Measurements from ENCODE around the gene MACROH2A1. TPM values are rescaled to one million over a fixed set of nuclear protein-coding genes. Genes with fewer than 3 reads are reported as not detected.

Gene MACROH2A1
- total and polyA plus RNA-seq, 2 of the 4 experiments (the other 2 are of a cell fraction): 122 to 126 TPM

DNA sequence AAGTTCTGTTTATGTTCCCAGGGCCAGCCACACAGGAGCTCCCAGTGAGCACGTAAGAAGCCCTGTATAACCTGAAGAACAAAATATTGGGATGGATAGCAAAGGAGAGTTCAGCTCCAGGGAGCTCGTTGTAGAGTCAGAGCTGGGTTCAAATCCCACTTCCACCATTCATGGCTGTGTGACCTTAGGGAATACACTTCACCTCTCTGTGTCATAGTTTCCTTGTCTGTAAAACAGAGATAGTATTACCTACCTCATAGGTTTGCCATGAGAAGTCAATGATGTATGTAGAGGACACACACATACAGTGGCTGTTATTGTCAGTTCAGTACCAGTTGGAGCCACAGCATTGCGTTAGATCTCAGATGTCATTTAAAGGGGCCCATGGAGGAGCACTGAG, 67.4 kb downstream of the MACROH2A1 start:
- peak overlapping the region; percentile 63 for H2BK120ac ChIP-seq (ENCODE audit: low read depth, low read length)
- DNase-seq: peak; percentile 42
- no peak overlapping the region; the same call in 1 of the 2 replicates for H3K23ac ChIP-seq (ENCODE audit: low read depth, low read length)

More for the DNA sequence above, 67.4 kb downstream of the MACROH2A1 start:
- intact Hi-C loops (cut with micrococcal nuclease) (loop anchor here (1.0 to 5.0 kb wide), 5 partner anchors 67 to 427 kb away; partner anchors contain the start of genes PCBD2 and PITX1), dilution Hi-C loops (cut with HindIII; ENCODE audit: low sequenced_read_pairs, unreplicated experiment) (no loop called here), in situ Hi-C loops (cut with MboI; ENCODE audit: low sequenced_read_pairs) (loop anchor here (5.0 to 10.0 kb wide), 2 partner anchors 134 to 317 kb away; no protein-coding TSS in a partner anchor)
- peak overlapping the region; percentile 73 for H2BK20ac ChIP-seq (ENCODE audit: low read depth, low read length)
- peak overlapping the region; percentile 71 for H3K14ac ChIP-seq (replicated peaks; ENCODE audit: low read depth, low read length)
- no peaks in the 10 kb centered on the region for H4K20me1 ChIP-seq (ENCODE audit: insufficient read depth, low read length)
- H2BK5ac ChIP-seq (ENCODE audit: low read depth, low read length, poor library complexity, severe bottlenecking): no peak overlapping the region
- H3K4ac ChIP-seq (ENCODE audit: low read depth, low read length): peak overlapping the region; percentile 62
- peak overlapping the region; percentile 48; the same call in 1 of the 3 replicates for H2BK15ac ChIP-seq (ENCODE audit: low read depth, low read length)
- H3K9me3 ChIP-seq (ENCODE audit: control insufficient read depth, insufficient read depth, low read length): no peaks in the 10 kb centered on the region
- CTCF ChIA-PET: interaction anchor here (0.6 to 1.0 kb wide), 2 partner anchors 123 to 200 kb away, joined by 3 read pairs; no protein-coding TSS in a partner anchor
- WGBS, 2 experiments (ENCODE audit: extremely low coverage in 2 of 2, insufficient read length in 1 of 2): no CpG with 5 or more reads among the region's 3 CpGs
- peaks cover 27% of the 10 kb centered on the region for H3K4me1 ChIP-seq (ENCODE audit: control insufficient read depth, insufficient read depth, low read length)
- H3K36me3 ChIP-seq (ENCODE audit: control insufficient read depth, insufficient read depth, low read length): peaks cover 15% of the 10 kb centered on the region; the same call in 1 of the 2 replicates
- peak overlapping the region; percentile 68 for H2AK5ac ChIP-seq (ENCODE audit: low read depth, low read length)
- peaks cover 13% of the 10 kb centered on the region for H3K9me1 ChIP-seq (ENCODE audit: insufficient read depth, low read length)
- peak overlapping the region; percentile 2 to 79; a peak in 2 of 4 replicates for H4K8ac ChIP-seq (ENCODE audit: low read depth in 2 of 2, low read length in 2 of 2)
- no peak overlapping the region for H2AK9ac ChIP-seq (replicated peaks; ENCODE audit: low read depth, low read length, poor library complexity)
- no peak overlapping the region for H2AFZ ChIP-seq (replicated peaks; ENCODE audit: low read length, poor library complexity)
- H3K4me3 ChIP-seq (ENCODE audit: insufficient read depth, low read depth, low read length): no peak overlapping the region
- no peak overlapping the region; the same call in 1 of the 2 replicates for H3K56ac ChIP-seq (ENCODE audit: extremely low read depth, insufficient read depth, low read length)
- BruUV-seq (replicated peaks): no TSS peak
- H3K18ac ChIP-seq (ENCODE audit: low read depth, low read length): no peak overlapping the region
- H4K5ac ChIP-seq (ENCODE audit: low read depth, low read length): no peak overlapping the region
- peaks cover 0 to 32% of the 10 kb centered on the region in 2 experiments; a peak in 3 of 4 replicates for H3K79me1 ChIP-seq (ENCODE audit: low read depth in 1 of 2, low read length in 2 of 2)
- 0 out of 2 replicates have a peak, but pooled peaks have one; percentile 4 for ATAC-seq (ENCODE audit: low read depth)
- TF ChIP-seq POLR2A (IDR thresholded peaks at IDR 0.05; ENCODE audit: low read depth, low read length) (no peak), CEBPB (IDR thresholded peaks at IDR 0.05; ENCODE audit: low read depth, low read length) (no peak), FOS (IDR thresholded peaks at IDR 0.05; ENCODE audit: low read depth, low read length) (no peak), MAZ (IDR thresholded peaks at IDR 0.05; ENCODE audit: borderline replicate concordance, low read depth, low read length) (no peak), SMC3 (IDR thresholded peaks at IDR 0.05; ENCODE audit: low read depth, low read length) (no peak), BHLHE40 (IDR thresholded peaks at IDR 0.05; ENCODE audit: low read depth, low read length) (no peak), RFX5 (IDR thresholded peaks at IDR 0.05; ENCODE audit: low read depth, low read length) (no peak), MAFK (IDR thresholded peaks at IDR 0.05; ENCODE audit: low read depth, low read length) (no peak), RCOR1 (IDR thresholded peaks at IDR 0.05; ENCODE audit: insufficient replicate concordance, low read length) (no peak), NFE2L2 (IDR thresholded peaks at IDR 0.05; ENCODE audit: low read depth, low read length) (no peak), MXI1 (IDR thresholded peaks at IDR 0.05; ENCODE audit: borderline replicate concordance, low read depth, low read length) (no peak), CHD1 (IDR thresholded peaks at IDR 0.05; ENCODE audit: low read depth, low read length) (no peak), RAD21 (IDR thresholded peaks at IDR 0.05; ENCODE audit: low read length) (no peak)
- TF ChIP-seq, protein P1, sequence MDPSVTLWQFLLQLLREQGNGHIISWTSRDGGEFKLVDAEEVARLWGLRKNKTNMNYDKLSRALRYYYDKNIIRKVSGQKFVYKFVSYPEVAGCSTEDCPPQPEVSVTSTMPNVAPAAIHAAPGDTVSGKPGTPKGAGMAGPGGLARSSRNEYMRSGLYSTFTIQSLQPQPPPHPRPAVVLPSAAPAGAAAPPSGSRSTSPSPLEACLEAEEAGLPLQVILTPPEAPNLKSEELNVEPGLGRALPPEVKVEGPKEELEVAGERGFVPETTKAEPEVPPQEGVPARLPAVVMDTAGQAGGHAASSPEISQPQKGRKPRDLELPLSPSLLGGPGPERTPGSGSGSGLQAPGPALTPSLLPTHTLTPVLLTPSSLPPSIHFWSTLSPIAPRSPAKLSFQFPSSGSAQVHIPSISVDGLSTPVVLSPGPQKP (IDR thresholded peaks at IDR 0.05; ENCODE audit: borderline replicate concordance, low read depth, low read length): no peak
- TF ChIP-seq, protein P2, sequence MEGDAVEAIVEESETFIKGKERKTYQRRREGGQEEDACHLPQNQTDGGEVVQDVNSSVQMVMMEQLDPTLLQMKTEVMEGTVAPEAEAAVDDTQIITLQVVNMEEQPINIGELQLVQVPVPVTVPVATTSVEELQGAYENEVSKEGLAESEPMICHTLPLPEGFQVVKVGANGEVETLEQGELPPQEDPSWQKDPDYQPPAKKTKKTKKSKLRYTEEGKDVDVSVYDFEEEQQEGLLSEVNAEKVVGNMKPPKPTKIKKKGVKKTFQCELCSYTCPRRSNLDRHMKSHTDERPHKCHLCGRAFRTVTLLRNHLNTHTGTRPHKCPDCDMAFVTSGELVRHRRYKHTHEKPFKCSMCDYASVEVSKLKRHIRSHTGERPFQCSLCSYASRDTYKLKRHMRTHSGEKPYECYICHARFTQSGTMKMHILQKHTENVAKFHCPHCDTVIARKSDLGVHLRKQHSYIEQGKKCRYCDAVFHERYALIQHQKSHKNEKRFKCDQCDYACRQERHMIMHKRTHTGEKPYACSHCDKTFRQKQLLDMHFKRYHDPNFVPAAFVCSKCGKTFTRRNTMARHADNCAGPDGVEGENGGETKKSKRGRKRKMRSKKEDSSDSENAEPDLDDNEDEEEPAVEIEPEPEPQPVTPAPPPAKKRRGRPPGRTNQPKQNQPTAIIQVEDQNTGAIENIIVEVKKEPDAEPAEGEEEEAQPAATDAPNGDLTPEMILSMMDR (conservative IDR thresholded peaks at IDR 0.05; ENCODE audit: low read depth, low read length): no peak
- TF ChIP-seq, protein P3, sequence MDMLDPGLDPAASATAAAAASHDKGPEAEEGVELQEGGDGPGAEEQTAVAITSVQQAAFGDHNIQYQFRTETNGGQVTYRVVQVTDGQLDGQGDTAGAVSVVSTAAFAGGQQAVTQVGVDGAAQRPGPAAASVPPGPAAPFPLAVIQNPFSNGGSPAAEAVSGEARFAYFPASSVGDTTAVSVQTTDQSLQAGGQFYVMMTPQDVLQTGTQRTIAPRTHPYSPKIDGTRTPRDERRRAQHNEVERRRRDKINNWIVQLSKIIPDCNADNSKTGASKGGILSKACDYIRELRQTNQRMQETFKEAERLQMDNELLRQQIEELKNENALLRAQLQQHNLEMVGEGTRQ (IDR thresholded peaks at IDR 0.05; ENCODE audit: low read depth, low read length): no peak
- H3K27ac ChIP-seq (ENCODE audit: insufficient read depth, low read length): no peak overlapping the region
- no peaks in the 10 kb centered on the region for H3K27me3 ChIP-seq (ENCODE audit: control insufficient read depth, insufficient read depth, low read length)
- H3K4me2 ChIP-seq (ENCODE audit: low read depth, low read length): no peak overlapping the region
- POLR2A ChIA-PET (ENCODE audit: unreplicated experiment): interaction anchor here (0.6 kb wide), 1 partner anchor 562 kb away, joined by 19 read pairs; no protein-coding TSS in a partner anchor
- no peak overlapping the region for H3K9ac ChIP-seq (ENCODE audit: low read depth, low read length)
- H4K91ac ChIP-seq (ENCODE audit: insufficient read depth, low read depth, low read length): peak overlapping the region; percentile 37; the same call in 1 of the 2 replicates

Measured in IMR-90 (cell line).